Breast epithelium (tissue), 3 donors: Measurements from ENCODE around the gene TREM2.

Experiments used
- CTCF ChIP-seq, 3 donors: fragments of 450-650 bp; IDR thresholded peaks; one replicate each; pipeline ENCODE4 v1.5.1; 2016 to 2017; ENCODE audit warnings: antibody characterized with exemption in 3 of 3, mild to moderate bottlenecking in 3 of 3, moderate library complexity in 3 of 3
- POLR2A ChIP-seq: fragments of 450-650 bp; IDR thresholded peaks from one replicate; pipeline ENCODE4 v1.6.1; 2016; ENCODE audit warnings: antibody characterized with exemption, mild to moderate bottlenecking, moderate library complexity

- TF ChIP-seq CTCF (IDR thresholded peaks at IDR 0.05) (no peak), POLR2A (no peak)
These were observed 18.6 kb upstream of the TREM2 start for GRCh38 chr6:41181566-41181965.
